Posterior cingulate gyrus (tissue), 11 donors: ENCODE data around the gene GBX2.

ENCODE experiments used
- DNase-seq, 10 donors: peaks; one replicate each; pipeline versions ENCODE4 v3.0.0 to v3.0.0-alpha.2; 2020 to 2021; ENCODE audit warnings: mixed read lengths in 3 of 10
- intact Hi-C: fragments of 100-400 bp; cut with DNase I; formaldehyde crosslinking; loops from one replicate; pipeline ENCODE4 v1.15.1; 2023

GBX2 gene

GRCh38 chr2:236169741-236170589 is 1.8 kb upstream of the GBX2 start:
- intact Hi-C loops, result no loop called here
- peak in 2 of 10 donors; percentile 42 to 53 for DNase-seq

DNA sequence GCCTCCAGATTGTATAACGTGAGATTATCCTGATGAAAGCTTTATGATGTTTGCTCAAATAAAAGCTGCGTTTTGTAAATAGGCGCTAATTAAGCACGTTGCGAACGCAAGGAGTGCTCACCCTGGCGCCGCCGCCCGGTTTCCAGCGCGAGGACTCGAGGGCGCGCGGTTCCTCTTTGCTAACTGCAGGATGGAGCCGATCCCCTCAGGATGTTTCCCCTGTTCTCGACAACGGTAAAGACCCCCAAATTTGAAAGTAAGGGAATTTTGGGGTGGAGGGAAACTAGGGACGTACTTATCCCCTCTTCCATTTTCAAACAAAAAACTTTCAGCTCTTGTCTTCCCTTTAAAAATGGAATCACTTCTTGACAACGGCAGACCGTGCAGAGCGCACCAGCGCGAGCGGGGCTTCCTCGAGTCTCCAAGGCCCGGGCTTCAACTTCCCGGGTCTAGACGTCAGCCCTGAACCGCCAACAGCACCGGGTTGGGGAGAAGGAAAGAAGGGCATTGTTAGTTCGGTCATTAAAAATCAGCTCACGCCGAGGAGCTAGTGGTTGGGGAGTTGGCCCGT is 1.1 kb upstream of the GBX2 start:
- intact Hi-C loops, result no loop called here

DNA sequence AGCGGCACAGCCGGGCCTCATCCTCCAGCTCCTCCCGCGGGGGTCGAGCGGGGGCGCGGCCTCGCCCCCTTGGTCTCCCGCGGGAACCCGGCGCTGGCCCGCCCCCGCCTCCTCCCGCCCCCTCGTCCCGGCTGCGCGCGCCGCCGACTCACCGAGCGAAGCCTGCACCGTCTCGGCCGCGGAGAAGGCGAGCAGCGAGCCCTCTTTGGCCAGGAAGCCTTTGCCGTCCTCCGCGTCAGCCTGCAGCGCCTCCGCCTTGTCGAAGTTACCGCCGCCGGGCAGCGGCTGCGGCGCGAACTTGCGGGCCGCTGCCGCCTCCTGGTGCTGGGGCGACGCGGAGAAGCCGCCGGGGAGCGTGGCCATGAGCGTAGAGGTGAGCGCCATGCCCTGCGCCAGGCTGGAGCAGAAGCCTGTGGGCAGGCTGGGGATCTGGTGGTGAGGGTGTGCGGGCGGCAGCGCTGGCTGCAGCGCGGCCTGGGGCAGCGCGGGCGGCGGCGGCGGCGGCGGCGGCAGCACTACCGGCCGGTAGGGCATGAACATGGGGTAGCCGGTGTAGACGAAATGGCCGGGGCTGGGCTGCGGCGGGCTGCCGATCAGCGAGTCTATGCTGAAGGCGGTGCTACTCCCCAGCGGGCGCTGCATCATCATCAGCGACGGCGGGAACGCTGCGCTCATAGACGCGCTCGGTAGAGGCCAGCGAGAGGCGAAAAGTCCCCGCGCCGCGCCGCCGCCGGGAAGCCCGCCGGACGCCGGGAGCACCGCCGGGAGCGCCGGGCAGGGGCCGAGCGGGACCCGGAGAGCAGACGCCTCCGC is 683 bp downstream of the GBX2 start:
- DNase-seq, result peak in 1 of 10 donors; percentile 82
- intact Hi-C loops, result no loop called here

More for the DNA sequence above, 1.1 kb upstream of the GBX2 start:
- no peak for DNase-seq

DNA sequence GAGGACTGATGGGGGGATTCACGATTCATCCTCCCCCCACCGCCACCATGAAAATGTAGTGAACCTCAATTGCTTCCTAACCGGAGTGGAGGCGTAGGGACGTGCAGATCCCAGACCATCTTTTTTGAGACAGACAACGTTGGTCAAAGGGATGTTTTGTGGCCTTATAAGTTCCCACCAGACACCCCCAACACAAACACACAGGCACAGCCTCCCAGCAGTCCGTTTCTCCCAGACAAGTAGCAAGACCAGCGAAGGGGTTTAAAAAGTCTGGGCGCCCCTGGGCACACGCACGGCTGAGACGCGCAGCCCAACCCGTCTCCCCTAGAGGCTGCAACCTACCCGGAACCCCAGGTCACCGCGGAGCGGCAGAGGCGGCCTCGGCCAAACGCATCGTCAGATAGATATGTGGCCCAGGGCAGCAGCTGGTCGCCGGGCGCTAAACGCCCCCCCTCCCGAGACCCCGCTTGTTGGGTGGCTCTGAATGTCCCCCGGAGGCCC is 1.3 kb downstream of the GBX2 start:
- DNase-seq, result peak in 2 of 10 donors; percentile 37 to 78
- intact Hi-C loops, result no loop called here

- peak in 2 of 10 donors; percentile 58 to 69 for DNase-seq
- intact Hi-C loops, result no loop called here
These were observed 2.1 kb downstream of the GBX2 start for GRCh38 chr2:236165842-236166795.

- DNase-seq, result no peak
- intact Hi-C loops, result no loop called here
These were observed 3.0 kb downstream of the GBX2 start for GRCh38 chr2:236164925-236165841.

GRCh38 chr2:236164201-236164924 is 3.8 kb downstream of the GBX2 start:
- peak in 2 of 10 donors; percentile 35 to 70 for DNase-seq
- intact Hi-C loops, result no loop called here

DNA sequence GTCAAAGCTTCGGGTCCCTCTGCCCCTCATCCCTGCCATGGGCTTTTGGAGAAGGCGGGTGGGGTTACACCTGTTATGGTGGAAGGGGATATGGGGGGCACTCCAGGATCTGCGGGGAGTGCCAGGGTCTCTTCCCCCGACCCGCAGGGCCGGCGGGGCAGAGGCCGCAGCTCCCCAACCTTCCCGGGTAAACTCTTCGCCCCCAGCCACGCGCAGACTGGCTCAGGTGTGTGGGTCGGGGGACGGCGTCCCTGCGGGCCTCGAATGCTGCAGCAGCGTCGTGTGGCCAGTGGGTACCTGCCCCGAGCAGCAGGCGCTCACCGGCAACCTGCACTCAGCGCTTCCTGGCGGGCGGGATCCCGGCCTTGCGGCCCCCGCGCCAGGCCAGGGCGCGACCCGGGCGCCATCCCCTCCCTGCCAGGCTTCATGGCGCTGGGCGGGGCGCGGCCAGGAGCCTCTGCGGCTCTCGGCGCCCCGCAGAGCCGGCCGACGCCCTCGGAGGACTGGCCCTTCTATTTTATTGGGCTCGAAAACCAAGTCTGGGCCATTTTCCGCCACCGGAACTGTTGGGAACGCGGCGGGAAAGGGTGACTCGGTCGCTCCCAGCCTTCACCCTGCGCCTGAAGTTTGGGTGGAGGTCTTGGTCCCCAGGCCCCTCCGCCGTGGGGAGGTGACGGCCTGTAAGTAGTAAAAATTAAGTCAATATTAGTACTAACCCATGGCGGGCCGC is 4.5 kb downstream of the GBX2 start:
- intact Hi-C loops, result no loop called here
- DNase-seq, result peak in 2 of 10 donors; percentile 37 to 57

GRCh38 chr2:236162882-236163470 is 5.2 kb downstream of the GBX2 start:
- DNase-seq, result peak in 2 of 10 donors; percentile 50 to 59
- intact Hi-C loops, result no loop called here

DNA sequence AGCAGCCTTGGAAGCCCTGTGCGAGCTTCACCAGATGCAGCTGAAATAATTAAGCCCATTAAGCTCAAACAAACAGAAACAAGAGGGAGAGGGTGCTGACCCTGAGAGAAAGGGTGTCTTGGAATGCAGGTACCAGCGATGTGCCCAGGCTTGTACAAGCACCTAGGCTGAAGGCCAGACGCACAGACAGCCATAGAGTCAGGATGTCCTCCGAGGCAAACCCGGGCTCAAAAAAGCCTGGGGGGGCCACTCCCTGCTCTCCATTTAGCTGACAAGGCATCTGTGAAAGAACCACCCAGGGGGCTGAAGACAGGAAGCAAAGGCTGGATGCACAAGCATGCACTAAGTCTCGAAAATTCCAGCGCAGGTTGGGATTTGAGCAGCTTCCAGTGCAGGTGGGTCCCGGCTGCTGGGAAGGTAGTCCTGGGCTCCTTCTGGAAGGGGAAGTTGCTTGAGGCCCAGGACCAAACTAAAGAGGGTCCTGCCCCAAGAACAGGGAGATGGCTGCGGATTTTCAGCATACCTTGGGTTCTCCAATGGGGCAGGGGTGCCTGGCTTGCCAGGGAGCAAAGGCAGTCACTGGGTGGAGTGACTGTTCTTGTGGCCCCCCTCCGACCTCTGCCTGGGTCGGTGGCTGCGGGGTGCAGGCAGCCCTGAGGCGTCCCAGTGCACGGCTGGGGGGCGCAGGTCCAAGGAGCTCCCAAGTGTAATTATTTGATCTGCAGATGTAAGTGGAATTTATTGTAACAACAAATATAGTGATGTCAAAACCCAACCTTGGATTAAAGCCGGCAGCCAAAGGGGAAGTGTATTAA is 5.9 kb downstream of the GBX2 start:
- DNase-seq, result peak in 2 of 10 donors; percentile 35 to 60
- intact Hi-C loops, result no loop called here

GRCh38 chr2:236161531-236161930 is 6.7 kb downstream of the GBX2 start:
- peak in 2 of 10 donors; percentile 27 to 40 for DNase-seq
- intact Hi-C loops, result no loop called here

DNA sequence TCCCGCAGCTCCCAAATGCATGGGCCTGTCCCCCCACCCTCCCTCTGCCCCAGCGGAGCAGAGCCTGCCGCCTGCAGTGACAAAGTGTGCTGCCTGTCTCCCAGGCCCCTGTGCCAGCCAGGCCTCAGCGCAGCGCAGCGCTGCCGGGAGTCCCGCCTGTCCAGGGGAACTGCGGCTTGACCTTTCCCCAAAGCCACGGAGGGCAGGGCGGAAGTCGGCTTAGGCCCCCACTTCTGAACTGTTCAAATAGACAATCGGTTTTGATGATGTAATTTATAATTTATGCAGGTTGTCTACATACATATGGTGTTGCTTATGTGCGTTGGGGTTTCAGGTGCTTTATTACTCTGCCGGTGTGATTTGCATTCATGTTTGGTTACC is 7.1 kb downstream of the GBX2 start:
- intact Hi-C loops, result no loop called here
- peak in 2 of 10 donors; percentile 47 to 69 for DNase-seq

- DNase-seq, result peak in 2 of 10 donors; percentile 25 to 67
These were observed 7.7 kb downstream of the GBX2 start for GRCh38 chr2:236160366-236161081.

GRCh38 chr2:236159778-236160170 is 8.4 kb downstream of the GBX2 start:
- DNase-seq, result peak in 2 of 10 donors; percentile 45 to 66
- intact Hi-C loops, result no loop called here

More at GRCh38 chr2:236160366-236161081, 7.7 kb downstream of the GBX2 start:
- intact Hi-C loops, result no loop called here
